Measurements from ENCODE around the gene NHP2. TPM values are rescaled to one million over a fixed set of nuclear protein-coding genes. Genes with fewer than 3 reads are reported as not detected.

NHP2 gene
- polyA plus RNA-seq, 2 of the 4 experiments (the other 2 are of a cell fraction), result 205 to 553 TPM

- ATAC-seq (no peak), DNase-seq (ENCODE audit: low read depth in 1 of 2, low spot score in 1 of 2) (no peak), FAIRE-seq (no peak)
- H3K27ac ChIP-seq, result no peak overlapping the region
- ChIA-PET POLR2A (no interaction called here), CTCF (interaction anchor here (1.0 to 1.3 kb wide), 2 partner anchors 10 to 95 kb away, joined by 3 read pairs; no protein-coding TSS in a partner anchor)
- no peak overlapping the region for H3K4me3 ChIP-seq
- TF ChIP-seq GATA3 (IDR thresholded peaks at IDR 0.05; ENCODE audit: borderline replicate concordance), result no peak
- TF ChIP-seq ZFP36 (IDR thresholded peaks at IDR 0.05; ENCODE audit: borderline replicate concordance, partially characterized antibody), result no peak
- TF ChIP-seq EHMT2 (IDR thresholded peaks at IDR 0.05; ENCODE audit: low read depth), result no peak
- TF ChIP-seq PHF8 (IDR thresholded peaks at IDR 0.05; ENCODE audit: borderline replicate concordance, low read depth), result no peak
- TF ChIP-seq HDAC2 (IDR thresholded peaks at IDR 0.05), result no peak
- no peak for TF ChIP-seq CBX8 (IDR thresholded peaks at IDR 0.05)
- TF ChIP-seq BHLHE40 (IDR thresholded peaks at IDR 0.05; ENCODE audit: low read depth, low read length), result no peak
- no peak for TF ChIP-seq CEBPB (IDR thresholded peaks at IDR 0.05)
- no peak for TF ChIP-seq RARB (CRISPR knock-in tag; IDR thresholded peaks at IDR 0.05)
- no peak for TF ChIP-seq KDM5A (IDR thresholded peaks at IDR 0.05)
- no peak for TF ChIP-seq BCL3 (IDR thresholded peaks at IDR 0.05)
- TF ChIP-seq ESRRA (IDR thresholded peaks at IDR 0.05; ENCODE audit: borderline replicate concordance, low read length), result no peak
- TF ChIP-seq RAD21 (conservative IDR thresholded peaks at IDR 0.05 in 1 of 2, IDR thresholded peaks at IDR 0.05 in 1 of 2), result no peak
- no peak for TF ChIP-seq FOSL2 (IDR thresholded peaks at IDR 0.05)
- no peak for TF ChIP-seq FOSL2 (CRISPR knock-in tag; IDR thresholded peaks at IDR 0.05)
- TF ChIP-seq CHD4 (IDR thresholded peaks at IDR 0.05; ENCODE audit: borderline replicate concordance), result no peak
- no peak for TF ChIP-seq ZSCAN20 (CRISPR knock-in tag; IDR thresholded peaks at IDR 0.05)
- no peak overlapping the region for H3K4me2 ChIP-seq
- no peaks in the 10 kb centered on the region for H3K9me3 ChIP-seq
- no peaks in the 10 kb centered on the region for H3K4me1 ChIP-seq
- 52% methylated on average over 2 of the region's 2 CpGs for WGBS (ENCODE audit: missing lambda C conversion rate)
Measured at GRCh38 chr5:178170455-178170854, 16.8 kb upstream of the NHP2 start.

GRCh38 chr5:178165581-178165980, 11.9 kb upstream of the NHP2 start:
- 88% methylated on average over 30 of the region's 38 CpGs for WGBS (ENCODE audit: missing lambda C conversion rate)
- ATAC-seq, result no peak
- CTCF ChIA-PET, result interaction anchor here (0.6 to 4.1 kb wide), 5 partner anchors 12 to 90 kb away, joined by 3 to 31 read pairs (median 3); partner anchors contain the start of gene NHP2
- TF ChIP-seq CHD4 (IDR thresholded peaks at IDR 0.05; ENCODE audit: borderline replicate concordance) (no peak), ZFP36 (IDR thresholded peaks at IDR 0.05; ENCODE audit: borderline replicate concordance, partially characterized antibody) (no peak), NPAS2 (CRISPR knock-in tag; IDR thresholded peaks at IDR 0.05; ENCODE audit: borderline replicate concordance) (no peak), KDM5A (IDR thresholded peaks at IDR 0.05) (no peak), RCOR1 (IDR thresholded peaks at IDR 0.05; ENCODE audit: low read depth, low read length) (no peak), MAZ (IDR thresholded peaks at IDR 0.05; ENCODE audit: borderline replicate concordance, low read depth, low read length) (no peak), JUNB (IDR thresholded peaks at IDR 0.05) (no peak), BHLHE40 (IDR thresholded peaks at IDR 0.05; ENCODE audit: low read depth, low read length) (no peak), HEYL (CRISPR knock-in tag; IDR thresholded peaks at IDR 0.05) (no peak), EP300 (IDR thresholded peaks at IDR 0.05) (no peak), POLR2A (IDR thresholded peaks at IDR 0.05; ENCODE audit: low read length) (no peak), HOXA7 (CRISPR knock-in tag; IDR thresholded peaks at IDR 0.05) (no peak), FOXS1 (CRISPR knock-in tag; IDR thresholded peaks at IDR 0.05) (no peak), SMC3 (IDR thresholded peaks at IDR 0.05) (no peak), HOXB13 (CRISPR knock-in tag; IDR thresholded peaks at IDR 0.05; ENCODE audit: low read depth) (no peak), PBX3 (IDR thresholded peaks at IDR 0.05) (no peak), SREBF2 (IDR thresholded peaks at IDR 0.05) (no peak), RARB (CRISPR knock-in tag; IDR thresholded peaks at IDR 0.05) (no peak), USF2 (IDR thresholded peaks at IDR 0.05) (no peak), NFE2L2 (conservative IDR thresholded peaks at IDR 0.05; ENCODE audit: low read length) (no peak)
- DNase-seq (ENCODE audit: low read depth in 1 of 2, low spot score in 1 of 2), result no peak
- Histone ChIP-seq H3K9me3 (no peaks in the 10 kb centered on the region), H3K4me1 (no peaks in the 10 kb centered on the region), H3K27ac (no peak overlapping the region), H3K4me2 (no peak overlapping the region), H3K4me3 (no peak overlapping the region)
- POLR2A ChIA-PET, result no interaction called here
- no peak for FAIRE-seq

Data from A549 (cell line).